ENCODE results near the gene VAX1. TPM values are rescaled to one million over a fixed set of nuclear protein-coding genes. Genes with fewer than 3 reads are reported as not detected.

The VAX1 gene
- total and polyA plus RNA-seq, 7 donors: not detected

GRCh38 chr10:117138838-117139580, 939 bp upstream of the VAX1 start:
- intact Hi-C loops (cut with DNase I): no loop called here
- peaks cover 7 to 88% (median 45%) of the 10 kb centered on the region in 3 donors for H3K27me3 ChIP-seq (ENCODE audit: insufficient read depth in 3 of 3, low read length in 2 of 3)
- no peak overlapping the region for H3K4me3 ChIP-seq
- H3K36me3 ChIP-seq (ENCODE audit: insufficient read depth in 1 of 2, low read depth in 1 of 2): no peaks in the 10 kb centered on the region
- no peak for ATAC-seq
- H3K27ac ChIP-seq: no peak overlapping the region
- DNase-seq: no peak
- TF ChIP-seq CTCF (IDR thresholded peaks at IDR 0.05): no peak
- H3K9me3 ChIP-seq: no peaks in the 10 kb centered on the region
- 4 to 5% (median 5%) methylated on average over 18 to 19 of the region's 19 CpGs for WGBS, 3 donors
- H3K4me1 ChIP-seq: no peaks in the 10 kb centered on the region

GRCh38 chr10:117137031-117137910, 799 bp downstream of the VAX1 start:
- WGBS, 3 donors: 1 to 2% (median 1%) methylated on average over 66 to 98 of the region's 98 CpGs
- Histone ChIP-seq H3K9me3 (no peaks in the 10 kb centered on the region), H3K4me1 (no peaks in the 10 kb centered on the region), H3K27ac (no peak overlapping the region), H3K36me3 (ENCODE audit: insufficient read depth in 1 of 2, low read depth in 1 of 2) (no peaks in the 10 kb centered on the region), H3K4me3 (peak overlapping the region; percentile 56), H3K27me3 (ENCODE audit: insufficient read depth in 3 of 3, low read length in 2 of 3) (peaks cover 7 to 95% (median 50%) of the 10 kb centered on the region in 3 donors)
- intact Hi-C loops (cut with DNase I): no loop called here
- no peak for ATAC-seq
- no peak for DNase-seq
- no peak for TF ChIP-seq CTCF (IDR thresholded peaks at IDR 0.05)

GRCh38 chr10:117136391-117136975, 1.6 kb downstream of the VAX1 start:
- Histone ChIP-seq H3K36me3 (ENCODE audit: insufficient read depth in 1 of 2, low read depth in 1 of 2) (no peaks in the 10 kb centered on the region), H3K27me3 (ENCODE audit: insufficient read depth in 3 of 3, low read length in 2 of 3) (peaks cover 3 to 94% (median 51%) of the 10 kb centered on the region in 3 donors), H3K27ac (no peak overlapping the region), H3K4me1 (no peaks in the 10 kb centered on the region), H3K4me3 (peak overlapping the region; percentile 56), H3K9me3 (no peaks in the 10 kb centered on the region)
- no peak for TF ChIP-seq CTCF (IDR thresholded peaks at IDR 0.05)
- intact Hi-C loops (cut with DNase I): no loop called here
- DNase-seq: no peak
- ATAC-seq: no peak
- WGBS, 3 donors: 60 to 68% (median 65%) methylated on average over 33 to 34 of the region's 34 CpGs

GRCh38 chr10:117135480-117136140, 2.5 kb downstream of the VAX1 start:
- TF ChIP-seq CTCF (IDR thresholded peaks at IDR 0.05): no peak
- Histone ChIP-seq H3K27me3 (ENCODE audit: insufficient read depth in 3 of 3, low read length in 2 of 3) (peaks cover 3 to 94% (median 55%) of the 10 kb centered on the region in 3 donors), H3K36me3 (ENCODE audit: insufficient read depth in 1 of 2, low read depth in 1 of 2) (no peaks in the 10 kb centered on the region), H3K27ac (no peak overlapping the region), H3K9me3 (no peaks in the 10 kb centered on the region), H3K4me3 (no peak overlapping the region), H3K4me1 (no peaks in the 10 kb centered on the region)
- DNase-seq (no peak), ATAC-seq (no peak)
- 93 to 96% (median 94%) methylated on average over 4 of the region's 4 CpGs for WGBS, 3 donors
- intact Hi-C loops (cut with DNase I): no loop called here
